ENCODE measurements around the gene RETREG3.
A peak's percentile ranks its signal among the peaks of the same experiment; 100 is the strongest.

GRCh38 chr17:42553866-42554249 is 55.3 kb downstream of the RETREG3 start:
- TF ChIP-seq POLR2A (IDR thresholded peaks at IDR 0.05; ENCODE audit: borderline replicate concordance, extremely low read depth, insufficient read depth, insufficient read length) (no peak), CTCF (IDR thresholded peaks at IDR 0.05 in 2 of 3, conservative IDR thresholded peaks at IDR 0.05 in 1 of 3; ENCODE audit: borderline replicate concordance in 1 of 3, insufficient read depth in 1 of 3, low read depth in 2 of 3, low read length in 2 of 3) (peak in 2 of 3 experiments; percentile 19 to 20; a peak in 1 of 6 replicates), REST (IDR thresholded peaks at IDR 0.05; ENCODE audit: low read depth) (no peak), MAX (IDR thresholded peaks at IDR 0.05) (peak; percentile 15; the same call in 1 of the 2 replicates), EZH2 (IDR thresholded peaks at IDR 0.05) (no peak), YY1 (IDR thresholded peaks at IDR 0.05; ENCODE audit: extremely low read depth, insufficient replicate concordance, low read depth, low read length) (no peak), RAD21 (IDR thresholded peaks at IDR 0.05; ENCODE audit: low read depth) (no peak), EZH2phosphoT487 (IDR thresholded peaks at IDR 0.05; ENCODE audit: borderline replicate concordance) (no peak), SP1 (IDR thresholded peaks at IDR 0.05; ENCODE audit: low read depth) (no peak), POLR2AphosphoS5 (IDR thresholded peaks at IDR 0.05; ENCODE audit: low read depth, low read length) (no peak), ELF1 (IDR thresholded peaks at IDR 0.05; ENCODE audit: borderline replicate concordance, low read depth) (no peak), EGR1 (IDR thresholded peaks at IDR 0.05; ENCODE audit: low read depth) (no peak), SRF (IDR thresholded peaks at IDR 0.05; ENCODE audit: low read depth) (no peak), CEBPB (IDR thresholded peaks at IDR 0.05; ENCODE audit: low read depth) (no peak)
